ENCODE data around the gene ROBO1.

GRCh38 chr3:79038636-79039035 is 729.2 kb downstream of the ROBO1 start:
- TF ChIP-seq, protein P1, sequence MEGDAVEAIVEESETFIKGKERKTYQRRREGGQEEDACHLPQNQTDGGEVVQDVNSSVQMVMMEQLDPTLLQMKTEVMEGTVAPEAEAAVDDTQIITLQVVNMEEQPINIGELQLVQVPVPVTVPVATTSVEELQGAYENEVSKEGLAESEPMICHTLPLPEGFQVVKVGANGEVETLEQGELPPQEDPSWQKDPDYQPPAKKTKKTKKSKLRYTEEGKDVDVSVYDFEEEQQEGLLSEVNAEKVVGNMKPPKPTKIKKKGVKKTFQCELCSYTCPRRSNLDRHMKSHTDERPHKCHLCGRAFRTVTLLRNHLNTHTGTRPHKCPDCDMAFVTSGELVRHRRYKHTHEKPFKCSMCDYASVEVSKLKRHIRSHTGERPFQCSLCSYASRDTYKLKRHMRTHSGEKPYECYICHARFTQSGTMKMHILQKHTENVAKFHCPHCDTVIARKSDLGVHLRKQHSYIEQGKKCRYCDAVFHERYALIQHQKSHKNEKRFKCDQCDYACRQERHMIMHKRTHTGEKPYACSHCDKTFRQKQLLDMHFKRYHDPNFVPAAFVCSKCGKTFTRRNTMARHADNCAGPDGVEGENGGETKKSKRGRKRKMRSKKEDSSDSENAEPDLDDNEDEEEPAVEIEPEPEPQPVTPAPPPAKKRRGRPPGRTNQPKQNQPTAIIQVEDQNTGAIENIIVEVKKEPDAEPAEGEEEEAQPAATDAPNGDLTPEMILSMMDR (IDR thresholded peaks at IDR 0.05) = no peak
- TF ChIP-seq POLR2A (IDR thresholded peaks at IDR 0.05) = no peak
